Lung (tissue), 12 donors: Measurements from ENCODE around the gene PARP14. TPM values are rescaled to one million over a fixed set of nuclear protein-coding genes. Genes with fewer than 3 reads are reported as not detected.
A peak's percentile ranks its signal among the peaks of the same experiment; 100 is the strongest.

ENCODE experiments used
- ATAC-seq: fragments of 200-7000 bp; cut with Tn5 transposase; one replicate; pipeline ENCODE4 v1.9.1; 2020; ENCODE audit warnings: moderate number of reproducible peaks; ENCODE audit not compliant: insufficient read depth, low FRiP score
- DNase-seq, 3 donors: peaks; one replicate each; pipeline ENCODE4 v3.0.0-alpha.2; 2013 to 2017
- H3K27ac ChIP-seq, 2 donors: one replicate each; pipeline ENCODE4 v1.5.1; 2013; ENCODE audit warnings: mild to moderate bottlenecking in 2 of 2, moderate library complexity in 2 of 2, control low read depth in 1 of 2, inconsistent platforms in 1 of 2, low read depth in 1 of 2, low read length in 1 of 2
- H3K27me3 ChIP-seq, 3 donors: one replicate each; pipeline ENCODE4 v1.5.1; 2013; ENCODE audit warnings: low read length in 2 of 3; ENCODE audit not compliant: control insufficient read depth in 3 of 3, insufficient read depth in 3 of 3
- H3K36me3 ChIP-seq, 4 donors: one replicate each; pipeline ENCODE4 v1.5.1; 2013; ENCODE audit warnings: low read length in 4 of 4, mild to moderate bottlenecking in 1 of 4, moderate library complexity in 1 of 4; ENCODE audit not compliant: control insufficient read depth in 4 of 4, insufficient read depth in 4 of 4
- H3K4me1 ChIP-seq, 5 donors: one replicate each; pipeline ENCODE4 v1.5.1; 2013; ENCODE audit warnings: low read length in 5 of 5, mild to moderate bottlenecking in 2 of 5, moderate library complexity in 1 of 5; ENCODE audit not compliant: control insufficient read depth in 5 of 5, insufficient read depth in 5 of 5
- H3K4me3 ChIP-seq: one replicate; pipeline ENCODE4 v1.5.1; 2013; ENCODE audit warnings: mild to moderate bottlenecking, control low read depth, moderate library complexity
- H3K9ac ChIP-seq, 2 donors: one replicate each; pipeline ENCODE4 v1.5.1; 2013; ENCODE audit warnings: low read length in 2 of 2, control low read depth in 1 of 2; ENCODE audit not compliant: insufficient read depth in 1 of 2
- H3K9me3 ChIP-seq, 4 donors: one replicate each; pipeline ENCODE4 v1.5.1; 2013; ENCODE audit warnings: low read length in 3 of 4, mild to moderate bottlenecking in 1 of 4, moderate library complexity in 1 of 4; ENCODE audit not compliant: control insufficient read depth in 4 of 4, insufficient read depth in 3 of 4
- CTCF ChIP-seq: IDR thresholded peaks from 2 replicates; pipeline ENCODE4 v1.5.1; 2012; ENCODE audit warnings: mild to moderate bottlenecking; ENCODE audit errors: control extremely low read depth, extremely low read depth
- WGBS, 2 donors: extraction: QIAGEN DNeasy Blood & Tissue Kit; methylation state at CpG; one replicate each; pipeline ENCODE4 v1.1.7; 2013; 5-methylcytosine and 5-hydroxymethylcytosine counted together
- polyA plus RNA-seq, 2 donors: library from polyadenylated mRNA; stranded (reverse); fragments of 200-250 nt; gene quantifications; one replicate each; pipeline ENCODE4 v1.2.1, GENCODE V29; 2013
- total RNA-seq, 2 donors: library from RNA; depleted of rRNA in 1 of 2; stranded (reverse); fragments of >200 nt in 1 of 2; gene quantifications; one replicate each; pipeline ENCODE4 v1.2.1, GENCODE V29; 2014 to 2021
- donor health status: control.
- donor health status: control.
- donor health status: Bipolar disorder and iron deficiency.
- donor health status: healthy.
- donor health status: DM: yes; HTN: yes; CAD: no.

Gene PARP14
- total and polyA plus RNA-seq, 4 donors, result 25.6 to 118 (median 54.1) TPM

- Histone ChIP-seq H3K4me1 (peaks cover 0 to 28% (median 6%) of the 10 kb centered on the region in 5 donors), H3K4me3 (no peak overlapping the region), H3K9ac (no peak overlapping the region), H3K36me3 (no peaks in the 10 kb centered on the region), H3K27me3 (no peaks in the 10 kb centered on the region), H3K27ac (peak overlapping the region in 1 of 2 donors; percentile 46), H3K9me3 (no peaks in the 10 kb centered on the region)
- DNase-seq (peak in 1 of 3 donors; percentile 14), ATAC-seq (no peak)
- WGBS, 2 donors, result 22 to 60% methylated on average over 5 of the region's 5 CpGs
- no peak for TF ChIP-seq CTCF
Measured at GRCh38 chr3:122678506-122678905, 2.1 kb upstream of the PARP14 start.

GRCh38 chr3:122679085-122679881 lies 1.4 kb upstream of the PARP14 start:
- peak; percentile 70 for TF ChIP-seq CTCF
- Histone ChIP-seq H3K9ac (peak overlapping the region in 1 of 2 donors; percentile 86), H3K4me3 (no peak overlapping the region), H3K27ac (peak overlapping the region; percentile 54 to 91), H3K36me3 (no peaks in the 10 kb centered on the region), H3K27me3 (no peaks in the 10 kb centered on the region), H3K4me1 (peaks cover 0 to 28% (median 6%) of the 10 kb centered on the region in 5 donors), H3K9me3 (no peaks in the 10 kb centered on the region)
- ATAC-seq (peak; percentile 75), DNase-seq (peak; percentile 85 to 91 (median 89))
- 5 to 14% methylated on average over 16 of the region's 16 CpGs for WGBS, 2 donors

GRCh38 chr3:122679882-122680474 lies 661 bp upstream of the PARP14 start:
- Histone ChIP-seq H3K27me3 (no peaks in the 10 kb centered on the region), H3K9me3 (no peaks in the 10 kb centered on the region), H3K4me3 (no peak overlapping the region), H3K4me1 (peaks cover 0 to 28% (median 6%) of the 10 kb centered on the region in 5 donors), H3K36me3 (peaks cover 0 to under 1% (median 0%) of the 10 kb centered on the region in 4 donors), H3K27ac (peak overlapping the region; percentile 84 to 91), H3K9ac (peak overlapping the region; percentile 72 to 86)
- peak; percentile 6 for ATAC-seq
- TF ChIP-seq CTCF, result no peak
- DNase-seq, result peak; percentile 29 to 59 (median 34)
- 26 to 53% methylated on average over 10 of the region's 10 CpGs for WGBS, 2 donors
